Stimulated activated CD4-positive, alpha-beta T cell treated with anti-CD3 and anti-CD28 coated beads, Interleukin-1b, Interleukin-23, amount 100 ng/mL, for 24 hours (primary cell): Measurements from ENCODE around the gene RFC1.
"Not testable (repeated sequence)": the region's sequence is repeated elsewhere in the genome, so short reads cannot be mapped to it uniquely, and the experiment has no call there.

Source experiments
- DNase-seq, 4 experiments: peaks; one replicate each; pipeline ENCODE4 v3.0.0-alpha.2; 2020; ENCODE audit warnings: low read depth in 4 of 4, low spot score in 1 of 4

Gene RFC1

GRCh38 chr4:39353478-39354253 is 12.5 kb downstream of the RFC1 start:
- no peak for DNase-seq

GRCh38 chr4:39353149-39353477 is 13.0 kb downstream of the RFC1 start:
- not testable (repeated sequence) for DNase-seq

GRCh38 chr4:39349326-39349725 is 16.8 kb downstream of the RFC1 start:
- no peak for DNase-seq

DNA sequence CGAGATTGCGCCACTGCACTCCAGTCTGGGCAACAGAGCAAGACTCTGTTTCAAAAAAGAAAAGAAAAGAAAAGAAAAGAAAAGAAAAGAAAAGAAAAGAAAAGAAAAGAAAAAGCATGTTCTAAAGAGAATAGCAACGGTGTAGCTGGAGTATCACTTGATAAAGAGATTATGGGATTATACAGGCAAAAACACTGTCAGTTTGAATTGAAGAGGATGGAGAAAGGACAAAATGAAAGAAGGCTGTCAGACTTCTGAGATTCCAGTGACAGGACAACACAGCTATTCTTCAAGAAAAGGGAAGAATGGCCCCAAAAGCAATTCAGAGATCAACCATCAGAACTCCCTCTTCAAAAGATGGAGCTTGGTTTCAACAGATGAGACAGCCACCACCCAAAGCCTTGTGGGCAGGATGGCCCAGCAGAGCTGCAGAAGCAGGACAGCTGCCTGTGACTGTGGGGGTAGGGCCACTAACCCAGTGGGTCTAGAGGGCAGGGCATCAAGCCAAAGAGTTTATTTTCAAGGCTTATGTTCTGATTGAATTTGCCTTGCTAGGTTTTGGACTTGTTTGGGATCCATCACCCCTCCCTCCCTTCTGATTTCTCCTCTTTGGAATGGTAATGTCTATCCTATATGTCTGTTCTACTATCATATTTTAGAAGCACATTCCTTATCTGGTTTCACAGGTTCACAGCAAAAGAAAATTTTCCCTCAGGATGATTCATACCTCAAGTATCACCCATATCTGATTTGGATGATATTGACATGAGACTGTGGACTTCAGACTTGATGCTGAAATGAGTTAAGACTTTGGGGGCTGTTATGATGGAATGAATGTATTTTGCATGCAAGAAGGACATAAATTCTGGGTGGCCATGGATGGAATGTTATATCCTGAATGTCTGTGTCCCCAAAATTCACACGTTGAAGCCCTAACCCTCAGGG is 17.5 kb downstream of the RFC1 start:
- no peak for DNase-seq

DNA sequence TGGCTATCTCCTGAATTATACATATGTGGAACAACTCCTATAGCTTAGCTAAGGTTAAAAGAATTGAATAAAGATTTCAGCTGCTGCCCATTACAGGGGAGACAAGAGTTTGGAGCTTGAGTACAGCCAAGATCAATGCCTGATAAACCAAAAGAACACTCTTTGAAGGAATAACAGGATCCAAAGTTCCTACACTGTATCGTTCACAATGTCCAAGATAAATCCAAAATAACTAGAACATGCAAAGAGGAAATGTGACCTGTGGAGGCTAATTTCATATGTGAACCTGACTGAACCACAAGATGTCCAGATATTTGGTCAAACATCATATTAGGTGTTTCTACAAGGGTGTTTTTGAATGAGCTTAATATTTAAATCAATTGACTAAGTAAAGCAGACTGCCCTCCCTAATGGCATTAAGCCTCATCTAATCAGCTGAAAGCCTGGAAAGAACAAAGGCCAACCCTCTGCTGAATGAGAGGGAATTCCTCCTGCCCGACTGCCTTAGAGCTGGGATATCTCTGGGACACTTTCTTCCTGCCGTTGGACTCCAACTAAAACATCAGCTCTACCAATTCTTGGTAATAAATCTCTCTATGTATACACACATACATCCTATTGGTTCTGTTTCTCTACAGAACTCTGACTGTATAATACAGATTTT is 19.2 kb downstream of the RFC1 start:
- DNase-seq: no peak

GRCh38 chr4:39342731-39343130 is 23.4 kb downstream of the RFC1 start:
- no peak for DNase-seq

DNA sequence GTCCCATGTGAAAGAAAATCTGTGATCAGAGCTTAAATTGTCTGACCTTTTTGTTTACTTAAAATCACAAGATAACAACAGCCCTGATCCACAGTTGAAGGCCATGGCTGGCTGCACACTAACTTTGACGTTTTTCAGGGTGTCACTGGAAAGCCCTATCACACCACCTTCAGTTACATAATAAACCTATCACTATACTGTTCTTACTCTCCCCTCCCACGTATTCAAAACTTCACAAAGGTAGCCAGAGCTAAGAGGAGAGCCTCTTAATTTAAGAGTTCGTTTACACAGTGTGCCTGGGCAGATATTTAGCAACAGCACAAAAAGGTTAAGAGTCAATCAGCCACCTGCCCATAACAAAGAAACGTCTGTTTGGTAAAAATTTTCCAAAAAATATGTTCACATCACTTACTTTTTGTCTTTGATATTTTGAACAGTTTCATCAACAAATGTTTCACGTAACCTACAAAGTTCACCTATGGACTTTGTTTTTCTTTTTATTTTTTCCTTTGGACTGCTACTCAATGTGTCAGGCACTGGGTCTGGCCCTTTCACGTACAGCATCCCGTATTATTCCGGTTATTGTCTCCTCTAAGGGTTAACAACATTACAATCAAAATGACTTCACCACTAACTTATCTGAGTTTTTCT is 25.0 kb downstream of the RFC1 start:
- no peak for DNase-seq

GRCh38 chr4:39339968-39340367 is 26.2 kb downstream of the RFC1 start:
- no peak for DNase-seq

GRCh38 chr4:39337841-39338240 is 28.3 kb downstream of the RFC1 start:
- no peak for DNase-seq

DNA sequence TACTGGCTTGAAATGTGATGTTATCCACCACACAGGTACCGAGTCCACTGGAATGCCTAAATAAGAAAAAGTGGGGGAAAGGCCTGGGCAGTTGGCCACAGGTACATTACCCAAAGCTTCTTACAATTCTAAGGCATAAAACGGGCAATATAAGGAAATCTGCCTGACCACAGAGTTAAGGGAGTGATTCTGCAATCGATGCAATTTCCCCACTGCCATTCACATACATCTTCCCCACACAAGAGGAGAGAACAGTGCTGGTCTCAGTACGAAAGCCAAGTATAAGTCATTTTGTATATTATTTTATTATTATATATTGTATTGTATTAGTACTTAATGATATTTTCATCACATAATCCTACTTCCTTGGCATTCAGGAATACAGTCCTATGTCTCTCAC is 30.6 kb downstream of the RFC1 start:
- no peak for DNase-seq

GRCh38 chr4:39331191-39331590 is 35.0 kb downstream of the RFC1 start:
- no peak for DNase-seq

GRCh38 chr4:39330353-39330752 is 35.8 kb downstream of the RFC1 start:
- DNase-seq: no peak

DNA sequence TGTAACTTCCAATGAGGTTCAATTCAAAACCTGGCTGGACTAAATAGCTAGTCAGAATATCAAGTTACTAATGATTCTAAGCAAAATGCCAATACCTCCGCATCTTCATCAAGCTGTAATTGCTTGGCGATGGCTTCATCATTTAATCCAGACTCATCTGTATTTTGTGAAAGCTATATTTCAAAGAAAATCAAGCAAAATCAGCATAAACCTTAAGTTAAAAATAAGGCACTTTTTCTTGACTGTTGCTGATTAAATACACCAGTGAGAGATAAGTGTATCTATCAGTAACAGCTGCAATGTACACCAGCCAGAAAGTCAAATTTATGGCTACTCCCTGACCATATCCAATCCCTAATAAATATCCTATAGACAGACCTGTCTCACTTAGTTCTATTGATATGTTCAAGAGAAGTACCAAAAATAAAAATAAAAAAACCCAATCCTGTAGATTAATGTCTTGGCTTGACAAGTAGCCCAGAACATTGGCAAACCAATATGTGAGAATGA is 39.6 kb downstream of the RFC1 start:
- DNase-seq: no peak

DNA sequence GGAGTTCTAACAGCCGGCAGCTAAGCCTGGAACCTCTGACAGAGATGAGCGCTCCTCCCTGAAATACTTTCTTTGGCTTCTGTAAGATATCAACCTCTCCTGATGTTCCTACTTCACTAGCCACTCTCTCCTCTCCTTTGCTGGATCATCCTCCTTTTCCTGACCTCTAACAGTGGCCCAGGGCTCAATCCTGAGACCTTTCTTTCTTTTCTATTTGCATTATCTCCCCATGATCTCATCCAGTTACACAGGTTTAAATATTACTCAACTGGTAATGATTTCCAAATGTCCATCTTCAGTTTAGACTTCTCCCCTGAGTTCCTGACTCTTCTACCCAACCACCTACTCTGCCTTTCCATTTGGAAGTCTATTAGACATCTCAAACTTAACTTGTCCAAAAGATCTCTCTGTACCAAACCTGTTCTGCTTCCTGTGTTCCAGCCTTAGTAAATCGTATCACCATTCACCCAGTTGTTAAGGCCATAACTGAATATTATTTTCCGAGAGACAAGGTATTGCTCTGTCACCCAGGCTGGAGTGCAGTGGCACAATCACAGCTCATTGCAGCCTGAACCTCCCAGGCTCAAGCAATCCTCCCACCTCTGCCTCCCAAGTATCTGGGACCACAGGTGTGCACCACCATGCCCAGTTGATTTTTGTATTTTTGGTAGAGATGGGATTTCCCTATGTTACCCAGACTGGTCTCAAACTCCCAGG is 41.1 kb downstream of the RFC1 start:
- no peak for DNase-seq

DNA sequence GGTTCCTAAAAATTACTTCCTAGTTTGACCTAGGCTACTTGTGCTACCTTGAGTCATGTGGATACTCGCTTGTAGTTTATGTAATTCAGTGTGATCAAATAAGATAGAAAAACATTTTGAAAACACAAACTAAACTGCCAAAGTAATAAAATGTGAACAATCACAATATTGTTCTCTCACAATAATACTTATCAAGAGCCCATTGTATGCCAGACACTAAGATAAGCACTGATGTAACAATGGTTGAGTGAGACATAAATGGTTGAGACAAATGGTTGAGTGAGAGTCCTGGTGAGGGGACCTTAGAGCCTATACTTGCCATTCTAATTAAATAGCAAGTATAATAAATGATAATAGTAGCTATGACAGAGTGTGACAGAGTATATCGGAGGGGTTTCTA is 41.7 kb downstream of the RFC1 start:
- DNase-seq: no peak

DNA sequence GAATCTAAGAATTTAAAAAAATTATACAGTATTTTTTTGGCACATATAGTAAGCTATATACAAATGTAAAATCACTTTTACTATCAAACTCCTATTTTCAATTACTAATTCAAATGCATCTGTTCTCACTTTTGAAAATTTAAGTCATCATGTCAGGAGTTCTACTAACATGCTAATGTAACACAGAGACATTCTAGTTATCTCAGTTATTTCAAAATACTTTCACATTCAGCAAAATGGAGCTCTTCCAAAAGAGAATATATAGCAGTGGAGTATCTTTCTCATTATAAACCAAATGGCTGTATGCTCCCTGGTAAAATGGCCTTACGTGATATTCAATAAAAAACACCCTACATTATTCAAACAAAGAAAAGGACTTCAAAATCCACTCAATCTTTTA is 42.3 kb downstream of the RFC1 start:
- DNase-seq: no peak

DNA sequence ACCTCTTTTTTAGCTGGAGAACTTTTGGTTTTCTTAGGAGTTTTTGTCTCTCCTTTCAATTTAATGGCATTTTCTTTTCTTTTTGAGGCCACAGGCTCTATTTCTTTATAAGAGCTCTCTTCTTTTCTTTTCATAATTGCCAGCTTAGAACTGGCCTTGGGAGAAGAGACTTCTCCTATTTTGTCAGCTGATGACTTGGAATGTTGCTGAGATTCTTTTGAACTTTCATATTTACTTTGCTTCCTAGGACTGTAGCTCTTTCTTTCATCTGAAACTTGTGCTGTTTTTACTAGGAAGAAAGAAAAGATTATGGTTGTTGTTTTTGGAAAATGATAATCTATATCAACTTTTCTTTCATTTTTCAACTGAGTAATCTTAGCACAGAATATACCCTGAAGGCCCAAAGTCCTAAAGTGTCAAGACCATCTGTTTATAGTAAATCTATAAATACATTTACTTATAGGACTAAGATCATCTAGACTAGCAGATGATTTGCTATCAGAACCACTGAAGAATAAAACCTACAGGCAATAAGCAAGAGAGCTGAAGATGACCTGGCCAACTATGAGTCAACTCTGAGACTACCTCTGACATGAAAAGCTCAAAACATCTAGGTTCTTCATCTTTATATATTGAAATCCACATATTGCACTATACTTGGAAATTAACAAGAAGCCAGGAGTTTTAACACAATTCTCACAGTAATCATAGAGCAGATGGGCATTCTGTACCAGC is 45.6 kb downstream of the RFC1 start:
- DNase-seq: no peak

DNA sequence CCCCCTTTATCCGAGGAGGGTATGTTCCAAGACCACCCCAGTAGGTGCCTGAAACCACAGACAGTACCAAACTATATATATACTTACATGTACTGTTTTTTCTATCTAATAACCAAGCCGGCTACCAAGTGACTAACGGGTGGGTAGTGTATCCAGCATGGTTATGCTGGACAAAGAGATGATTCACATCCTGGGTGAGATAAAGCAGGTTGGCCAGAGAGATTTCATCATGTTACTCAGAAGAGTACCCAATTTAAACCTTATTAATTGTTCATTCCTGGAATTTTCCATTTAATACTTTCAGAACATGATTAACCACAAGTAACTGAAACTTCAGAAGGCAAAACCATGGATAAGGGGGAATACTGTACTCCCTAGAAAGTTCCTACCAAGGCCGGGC is 46.5 kb downstream of the RFC1 start:
- DNase-seq: no peak

DNA sequence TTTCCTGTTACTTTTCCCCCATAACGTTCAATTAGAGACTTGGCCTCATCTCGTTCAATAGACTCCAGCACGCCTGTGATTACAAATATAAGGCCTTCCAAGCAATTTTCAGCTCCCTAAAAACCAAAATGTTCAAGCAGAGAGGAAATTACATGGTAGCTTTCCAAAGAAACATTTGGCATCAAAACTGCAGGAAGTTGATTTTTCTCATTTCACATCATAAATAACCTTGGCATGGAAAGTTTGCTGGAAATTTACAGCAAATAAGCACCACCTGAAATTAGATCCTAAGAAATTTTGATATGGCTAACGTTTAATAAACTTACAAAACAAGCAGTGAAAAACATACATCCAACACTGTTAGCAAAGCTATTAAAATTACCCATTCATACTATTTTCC is 53.3 kb downstream of the RFC1 start:
- no peak for DNase-seq

GRCh38 chr4:39308611-39309010 is 57.6 kb downstream of the RFC1 start:
- DNase-seq: no peak
